Adrenal gland (tissue), 12 donors: Measurements from ENCODE around the gene NT5C2. TPM values are rescaled to one million over a fixed set of nuclear protein-coding genes. Genes with fewer than 3 reads are reported as not detected.
"Not testable (repeated sequence)": the region's sequence is repeated elsewhere in the genome, so short reads cannot be mapped to it uniquely, and the experiment has no call there.

Source experiments
- DNase-seq, 7 donors: peaks; one replicate each; pipeline ENCODE4 v3.0.0-alpha.2; 2019 to 2020
- H3K27ac ChIP-seq, 5 donors: fragments of 200-600 bp; sonication (generic) in 4 of 5; 1 replicate in 3 of 5; 2 replicates in 2 of 5; pipeline versions ENCODE4 v1.5.1 to v1.8.0; 2016 to 2020; ENCODE audit warnings: mild to moderate bottlenecking in 1 of 5
- H3K27me3 ChIP-seq: fragments of 200-600 bp; 2 replicates; pipeline ENCODE4 v1.8.0; 2021
- H3K36me3 ChIP-seq, 2 donors: fragments of 200-600 bp; replicated peaks in 1 of 2; 1 replicate in 1 of 2; 2 replicates in 1 of 2; pipeline versions ENCODE4 v1.5.1 to v1.8.0; 2018 to 2022
- H3K4me1 ChIP-seq, 2 donors: fragments of 200-600 bp; replicated peaks in 1 of 2; 1 replicate in 1 of 2; 2 replicates in 1 of 2; pipeline versions ENCODE4 v1.5.1 to v1.8.0; 2018 to 2021
- H3K4me3 ChIP-seq, 4 donors: fragments of 200-600 bp; sonication (generic) in 3 of 4; one replicate each; pipeline ENCODE4 v1.5.1; 2016 to 2018
- H3K9me3 ChIP-seq, 3 donors: fragments of 200-600 bp; sonication (generic) in 1 of 3; replicated peaks in 1 of 3; 1 replicate in 2 of 3; 2 replicates in 1 of 3; pipeline versions ENCODE4 v1.5.1 to v1.8.0; 2016 to 2021
- POLR2A ChIP-seq, 2 donors: fragments of 450-650 bp; IDR thresholded peaks; one replicate each; pipeline ENCODE4 v1.6.1; 2017; ENCODE audit warnings: antibody characterized with exemption in 2 of 2, mild to moderate bottlenecking in 2 of 2, moderate library complexity in 1 of 2
- WGBS, 4 donors: extraction: QIAGEN DNeasy Blood & Tissue Kit in 2 of 4; methylation state at CpG; one replicate each; pipeline versions ENCODE4 v1.1.5 to v1.1.7; 2013 to 2017; 5-methylcytosine and 5-hydroxymethylcytosine counted together
- intact Hi-C, 2 donors: fragments of 100-400 bp; cut with DNase I; formaldehyde crosslinking; loops; one replicate each; pipeline versions ENCODE4 v1.14.1 to v1.15.0; 2022 to 2023
- polyA plus RNA-seq, 3 donors: library from polyadenylated mRNA; stranded (reverse); fragments of 200-250 nt in 2 of 3; fragments of 350-450 nt in 1 of 3; fragmentation: Illumina TruSeq in 1 of 3; extraction: RNeasy Lipid Tissue Mini Kit (QIAGEN cat#74804) in 1 of 3; gene quantifications; one replicate each; pipeline ENCODE4 v1.2.3, GENCODE V29; 2013 to 2014
- total RNA-seq, 9 donors: library from RNA; depleted of rRNA in 4 of 9; stranded (reverse); fragments of >200 nt in 4 of 9; fragments of 120-200 nt in 1 of 9; fragmentation: NEBNext Ultra II Directional in 1 of 9; extraction: Animal tissue kit (Norgen Biotek cat#: 25700) in 1 of 9; gene quantifications; one replicate each; pipeline versions ENCODE4 v1.1.0 to v1.2.4, GENCODE V29; 2013 to 2023
- TF ChIP-seq, protein P1 (sequence below), 6 experiments: fragments of 450-650 bp in 4 of 6; fragments of 200-600 bp in 2 of 6; sonication (generic) in 1 of 6; IDR thresholded peaks; 1 replicate in 5 of 6; 2 replicates in 1 of 6; pipeline versions ENCODE4 v1.5.1 to v1.8.0; 2016 to 2021; ENCODE audit warnings: antibody characterized with exemption in 6 of 6, mild to moderate bottlenecking in 2 of 6, moderate library complexity in 1 of 6
- donor health status: healthy with polysubstance abuse.
- donor health status: Bipolar disorder and iron deficiency.
- donor health status: DM: yes; HTN: yes; CAD: no.
- donor health status: DM: no; HTN: no; CAD: no.
- donor health status: DM: no; HTN: no; CAD: no.
- donor health status: DM: yes; HTN: yes; CAD: no.

The NT5C2 gene
- total and polyA plus RNA-seq, 12 donors = 23.2 to 101 (median 71.1) TPM

- WGBS, 4 donors = 88 to 95% (median 90%) methylated on average over 5 of the region's 5 CpGs
- Histone ChIP-seq H3K27ac (no peak overlapping the region), H3K9me3 (peaks cover 0 to under 1% (median 0%) of the 10 kb centered on the region in 3 donors), H3K4me3 (no peak overlapping the region), H3K27me3 (no peaks in the 10 kb centered on the region), H3K36me3 (no peaks in the 10 kb centered on the region), H3K4me1 (no peaks in the 10 kb centered on the region)
- DNase-seq = no peak
- TF ChIP-seq, protein P1, sequence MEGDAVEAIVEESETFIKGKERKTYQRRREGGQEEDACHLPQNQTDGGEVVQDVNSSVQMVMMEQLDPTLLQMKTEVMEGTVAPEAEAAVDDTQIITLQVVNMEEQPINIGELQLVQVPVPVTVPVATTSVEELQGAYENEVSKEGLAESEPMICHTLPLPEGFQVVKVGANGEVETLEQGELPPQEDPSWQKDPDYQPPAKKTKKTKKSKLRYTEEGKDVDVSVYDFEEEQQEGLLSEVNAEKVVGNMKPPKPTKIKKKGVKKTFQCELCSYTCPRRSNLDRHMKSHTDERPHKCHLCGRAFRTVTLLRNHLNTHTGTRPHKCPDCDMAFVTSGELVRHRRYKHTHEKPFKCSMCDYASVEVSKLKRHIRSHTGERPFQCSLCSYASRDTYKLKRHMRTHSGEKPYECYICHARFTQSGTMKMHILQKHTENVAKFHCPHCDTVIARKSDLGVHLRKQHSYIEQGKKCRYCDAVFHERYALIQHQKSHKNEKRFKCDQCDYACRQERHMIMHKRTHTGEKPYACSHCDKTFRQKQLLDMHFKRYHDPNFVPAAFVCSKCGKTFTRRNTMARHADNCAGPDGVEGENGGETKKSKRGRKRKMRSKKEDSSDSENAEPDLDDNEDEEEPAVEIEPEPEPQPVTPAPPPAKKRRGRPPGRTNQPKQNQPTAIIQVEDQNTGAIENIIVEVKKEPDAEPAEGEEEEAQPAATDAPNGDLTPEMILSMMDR (IDR thresholded peaks at IDR 0.05) = no peak
- no peak for TF ChIP-seq POLR2A (IDR thresholded peaks at IDR 0.05)
- intact Hi-C loops = no loop called here
These were observed 22.5 kb upstream of the NT5C2 start for GRCh38 chr10:103215601-103216000.

DNA sequence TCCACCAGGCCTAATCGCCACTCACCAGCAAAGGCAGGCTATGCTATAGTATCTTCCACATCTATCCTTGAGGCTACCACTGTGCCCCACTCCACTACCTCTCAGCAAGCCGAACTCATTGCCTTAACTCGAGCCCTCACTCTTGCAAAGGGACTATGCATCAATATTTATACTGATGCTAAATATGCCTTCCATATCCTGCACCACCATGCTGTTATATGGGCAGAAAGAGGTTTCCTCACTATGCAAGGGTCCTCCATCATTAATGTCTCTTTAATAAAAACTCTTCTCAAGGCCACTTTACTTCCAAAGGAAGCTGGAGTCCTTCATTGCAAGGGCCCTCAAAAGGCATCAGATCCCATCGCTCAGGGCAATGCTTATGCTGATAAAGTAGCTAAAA, 17.2 kb upstream of the NT5C2 start:
- H3K4me1 ChIP-seq, H3K27me3 ChIP-seq, intact Hi-C loops: not testable (repeated sequence)

DNA sequence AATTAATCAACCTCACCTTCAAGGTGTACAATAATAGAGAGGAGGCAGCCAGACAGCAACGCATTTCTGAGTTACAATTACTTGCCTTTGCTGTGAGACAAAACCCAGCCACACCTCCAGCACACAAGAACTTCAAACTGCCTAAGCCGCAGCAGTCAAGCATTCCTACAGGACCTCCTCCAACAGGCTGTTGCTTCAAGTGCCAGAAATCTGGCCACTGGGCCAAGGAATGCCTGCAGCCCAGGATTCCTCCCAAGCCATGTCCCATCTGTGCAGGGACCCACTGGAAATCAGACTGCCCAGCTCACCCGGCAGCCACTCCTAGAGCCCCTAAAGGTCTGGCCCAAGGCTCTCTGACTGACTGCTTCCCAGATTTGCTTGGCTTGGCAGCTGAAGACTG, 14.6 kb upstream of the NT5C2 start:
- H3K9me3 ChIP-seq, H3K4me3 ChIP-seq, DNase-seq, H3K27me3 ChIP-seq, H3K36me3 ChIP-seq, H3K27ac ChIP-seq, intact Hi-C loops: not testable (repeated sequence)
- H3K4me1 ChIP-seq = peaks cover 0 to 12% of the 10 kb centered on the region in 2 donors
- 60 to 77% (median 70%) methylated on average over 2 to 3 of the region's 3 CpGs for WGBS, 4 donors

More for the DNA sequence above, 17.2 kb upstream of the NT5C2 start:
- WGBS, 4 donors = 86 to 92% (median 91%) methylated on average over 4 of the region's 4 CpGs
- not testable (repeated sequence) for H3K27ac ChIP-seq, H3K4me3 ChIP-seq, H3K36me3 ChIP-seq, DNase-seq, H3K9me3 ChIP-seq

DNA sequence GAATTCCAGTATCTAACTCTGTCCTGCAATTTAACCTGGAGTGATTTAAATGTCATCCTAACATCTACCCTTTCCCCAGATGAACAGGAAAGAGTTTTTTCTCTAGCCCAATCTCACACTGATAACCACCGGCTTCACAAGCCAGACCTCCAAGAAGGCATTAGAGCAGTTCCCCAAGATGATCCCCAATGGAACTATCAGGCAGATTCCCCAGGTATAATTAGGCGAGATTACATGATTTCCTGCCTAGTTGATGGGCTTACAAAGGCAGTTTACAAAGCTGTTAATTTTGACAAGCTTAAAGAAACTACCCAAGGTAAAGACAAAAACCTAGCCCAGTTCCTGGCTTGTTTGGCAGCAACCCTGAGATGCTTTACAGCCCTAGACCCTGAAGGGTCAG, 14.1 kb upstream of the NT5C2 start:
- 73 to 97% (median 77%) methylated on average over 2 of the region's 2 CpGs for WGBS, 4 donors
- no peak for DNase-seq

DNA sequence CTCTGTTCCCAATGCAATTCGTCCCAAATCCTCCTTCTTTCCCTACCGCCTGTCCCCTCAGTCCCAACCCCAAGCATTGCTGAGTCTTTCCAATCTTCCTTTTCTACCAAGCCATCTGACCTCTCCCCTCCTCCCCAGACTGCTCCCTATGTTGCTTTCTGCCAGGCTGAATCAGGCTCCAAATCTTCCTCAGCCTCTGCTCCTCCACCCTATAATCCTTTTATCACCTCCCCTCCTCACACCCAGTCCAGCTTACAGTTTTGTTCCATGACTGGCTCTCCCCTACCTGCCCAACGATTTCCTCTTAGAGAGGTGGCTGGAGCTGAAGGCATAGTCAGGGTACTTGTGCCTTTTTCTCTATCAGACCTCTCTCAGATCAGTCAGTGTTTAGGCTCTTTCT, 13.6 kb upstream of the NT5C2 start:
- H3K4me1 ChIP-seq = peaks cover 0 to 12% of the 10 kb centered on the region in 2 donors
- 81 to 93% (median 88%) methylated on average over 3 of the region's 3 CpGs for WGBS, 4 donors
- DNase-seq, H3K27me3 ChIP-seq, H3K4me3 ChIP-seq, intact Hi-C loops, H3K36me3 ChIP-seq, H3K27ac ChIP-seq, H3K9me3 ChIP-seq: not testable (repeated sequence)

More for the DNA sequence above, 14.1 kb upstream of the NT5C2 start:
- Histone ChIP-seq H3K9me3 (peaks cover 0 to 4% (median 0%) of the 10 kb centered on the region in 3 donors), H3K4me1 (peaks cover 0 to 12% of the 10 kb centered on the region in 2 donors), H3K27me3 (no peaks in the 10 kb centered on the region), H3K36me3 (no peaks in the 10 kb centered on the region), H3K27ac (no peak overlapping the region), H3K4me3 (no peak overlapping the region)
- intact Hi-C loops = no loop called here
- TF ChIP-seq, protein P1 (IDR thresholded peaks at IDR 0.05) = no peak
- TF ChIP-seq POLR2A (IDR thresholded peaks at IDR 0.05) = no peak

DNA sequence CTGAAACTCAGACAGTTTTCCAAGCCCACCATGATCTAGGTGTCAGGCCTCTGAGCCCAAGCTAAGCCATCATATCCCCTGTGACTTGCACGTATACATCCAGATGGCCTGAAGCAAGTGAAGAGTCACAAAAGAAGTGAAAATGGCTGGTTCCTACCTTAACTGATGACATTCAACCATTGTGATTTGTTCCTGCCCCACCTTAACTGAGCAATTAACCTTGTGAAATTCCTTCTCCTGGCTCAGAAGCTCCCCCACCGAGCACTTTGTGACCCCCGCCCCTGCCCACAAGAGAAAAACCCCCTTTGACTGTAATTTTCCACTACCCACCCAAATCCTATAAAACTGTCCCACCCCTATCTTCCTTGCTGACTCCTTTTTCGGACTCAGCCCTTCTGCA, 12.3 kb upstream of the NT5C2 start:
- WGBS, 4 donors = 82 to 91% (median 87%) methylated on average over 4 of the region's 4 CpGs
- H3K36me3 ChIP-seq, H3K9me3 ChIP-seq, H3K4me3 ChIP-seq, intact Hi-C loops, H3K27me3 ChIP-seq, DNase-seq, H3K27ac ChIP-seq: not testable (repeated sequence)
- peaks cover 0 to 12% of the 10 kb centered on the region in 2 donors for H3K4me1 ChIP-seq
